ENCODE measurements around the gene ZNF512. TPM values are rescaled to one million over a fixed set of nuclear protein-coding genes. Genes with fewer than 3 reads are reported as not detected.

Gene ZNF512
- polyA plus RNA-seq, 2 of the 4 experiments (the other 2 are of a cell fraction) = 25.3 to 55.4 TPM

GRCh38 chr2:27651056-27651455 is 68.2 kb downstream of the ZNF512 start:
- Histone ChIP-seq H3K9me3 (no peaks in the 10 kb centered on the region), H3K4me2 (no peak overlapping the region), H3K4me3 (no peak overlapping the region), H3K4me1 (peaks cover 6% of the 10 kb centered on the region; the same call in 2 of the 3 replicates), H3K27ac (no peak overlapping the region)
- TF ChIP-seq RFX5 (IDR thresholded peaks at IDR 0.05) (no peak), CHD4 (IDR thresholded peaks at IDR 0.05; ENCODE audit: borderline replicate concordance) (no peak), SMC3 (IDR thresholded peaks at IDR 0.05) (no peak), ATOH8 (CRISPR knock-in tag; IDR thresholded peaks at IDR 0.05; ENCODE audit: low read depth) (no peak), ESRRA (IDR thresholded peaks at IDR 0.05; ENCODE audit: borderline replicate concordance, low read length) (no peak), EP300 (IDR thresholded peaks at IDR 0.05) (no peak)
- no peak for ATAC-seq
- DNase-seq (ENCODE audit: low read depth in 1 of 2, low spot score in 1 of 2) = no peak
- FAIRE-seq = no peak
- POLR2A ChIA-PET = no interaction called here
- WGBS (ENCODE audit: missing lambda C conversion rate) = 71% methylated on average over 4 of the region's 4 CpGs
- CTCF ChIA-PET = interaction anchor here (1.3 to 5.0 kb wide), 2 partner anchors 18 to 32 kb away, joined by 3 to 36 read pairs; no protein-coding TSS in a partner anchor

- DNase-seq (ENCODE audit: low read depth in 1 of 2, low spot score in 1 of 2) (no peak), ATAC-seq (no peak), FAIRE-seq (no peak)
- Histone ChIP-seq H3K9me3 (no peaks in the 10 kb centered on the region), H3K4me2 (no peak overlapping the region), H3K27ac (no peak overlapping the region), H3K4me1 (peaks cover 6% of the 10 kb centered on the region; the same call in 2 of the 3 replicates), H3K4me3 (no peak overlapping the region)
- TF ChIP-seq ELK1 (IDR thresholded peaks at IDR 0.05; ENCODE audit: low read depth, low read length) (no peak), MAFK (IDR thresholded peaks at IDR 0.05; ENCODE audit: partially characterized antibody) (no peak), SMC3 (IDR thresholded peaks at IDR 0.05) (no peak)
- CTCF ChIA-PET = interaction anchor here (1.0 kb wide), 1 partner anchor 31 kb away, joined by 3 read pairs; no protein-coding TSS in a partner anchor
- POLR2A ChIA-PET = no interaction called here
Observed at GRCh38 chr2:27652341-27652740, 69.5 kb downstream of the ZNF512 start.

- TF ChIP-seq ATOH8 (CRISPR knock-in tag; IDR thresholded peaks at IDR 0.05; ENCODE audit: low read depth) = no peak
- TF ChIP-seq MYC (IDR thresholded peaks at IDR 0.05; ENCODE audit: borderline replicate concordance, low read length) = no peak
- TF ChIP-seq ESRRA (IDR thresholded peaks at IDR 0.05; ENCODE audit: borderline replicate concordance, low read length) = no peak
- TF ChIP-seq TFCP2L1 (CRISPR knock-in tag; IDR thresholded peaks at IDR 0.05) = no peak
- TF ChIP-seq REST (IDR thresholded peaks at IDR 0.05) = no peak
- no peak for TF ChIP-seq EHF (CRISPR knock-in tag; IDR thresholded peaks at IDR 0.05)
- TF ChIP-seq ZNF302 (CRISPR knock-in tag; IDR thresholded peaks at IDR 0.05) = no peak
- ATAC-seq (no peak), FAIRE-seq (no peak), DNase-seq (ENCODE audit: low read depth in 1 of 2, low spot score in 1 of 2) (no peak)
- Histone ChIP-seq H3K4me1 (peaks cover 6% of the 10 kb centered on the region; the same call in 2 of the 3 replicates), H3K9me3 (no peaks in the 10 kb centered on the region), H3K4me2 (no peak overlapping the region), H3K27ac (no peak overlapping the region), H3K4me3 (no peak overlapping the region)
- CTCF ChIA-PET = interaction anchor here (1.0 to 3.9 kb wide), 2 partner anchors 30 kb away, joined by 3 to 26 read pairs; no protein-coding TSS in a partner anchor
- POLR2A ChIA-PET = interaction anchor here (0.9 kb wide), 1 partner anchor 24 kb away, joined by 3 read pairs; the partner anchor contains the start of gene GPN1
- 91% methylated on average over 1 of the region's 1 CpG for WGBS (ENCODE audit: missing lambda C conversion rate)
Observed at GRCh38 chr2:27652790-27653189, 69.9 kb downstream of the ZNF512 start.
